ENCODE measurements around the gene HNRNPDL. TPM values are rescaled to one million over a fixed set of nuclear protein-coding genes. Genes with fewer than 3 reads are reported as not detected.

Gene HNRNPDL
- polyA plus RNA-seq, 1 of the 3 experiments (the other 2 are of a cell fraction), result 210 TPM

- H2AFZ ChIP-seq (ENCODE audit: low read depth), result no peak overlapping the region
- H3K4me3 ChIP-seq (ENCODE audit: low read depth in 2 of 2, low read length in 1 of 2), result no peak overlapping the region; a peak in 1 of 4 replicates
- H3K27ac ChIP-seq (ENCODE audit: low read depth in 2 of 2, low read length in 1 of 2), result no peak overlapping the region
- TF ChIP-seq NFIC (IDR thresholded peaks at IDR 0.05; ENCODE audit: borderline replicate concordance), result no peak
- TF ChIP-seq EP300 (IDR thresholded peaks at IDR 0.05; ENCODE audit: borderline replicate concordance in 1 of 2, low read depth in 1 of 2, low read length in 1 of 2), result no peak
- TF ChIP-seq TCF12 (IDR thresholded peaks at IDR 0.05), result no peak
- TF ChIP-seq GABPA (IDR thresholded peaks at IDR 0.05; ENCODE audit: low read depth), result no peak
- no peak for TF ChIP-seq IRF3 (IDR thresholded peaks at IDR 0.05; ENCODE audit: low read depth, low read length)
- TF ChIP-seq FOXM1 (IDR thresholded peaks at IDR 0.05; ENCODE audit: low read depth), result no peak
- no peak for TF ChIP-seq TAF1 (IDR thresholded peaks at IDR 0.05; ENCODE audit: borderline replicate concordance, low read depth, low read length)
- TF ChIP-seq POLR2AphosphoS5 (IDR thresholded peaks at IDR 0.05; ENCODE audit: low read depth, low read length), result no peak
- TF ChIP-seq RFX5 (IDR thresholded peaks at IDR 0.05; ENCODE audit: low read length), result no peak
- TF ChIP-seq TEAD4 (IDR thresholded peaks at IDR 0.05; ENCODE audit: borderline replicate concordance, insufficient read depth), result no peak
- TF ChIP-seq USF1 (IDR thresholded peaks at IDR 0.05; ENCODE audit: borderline replicate concordance, low read depth), result no peak
- no peak for TF ChIP-seq ELF1 (IDR thresholded peaks at IDR 0.05)
- TF ChIP-seq MAX (IDR thresholded peaks at IDR 0.05; ENCODE audit: low read depth), result no peak
- TF ChIP-seq CHD2 (IDR thresholded peaks at IDR 0.05; ENCODE audit: low read length, partially characterized antibody), result no peak
- no peaks in the 10 kb centered on the region for H3K27me3 ChIP-seq (ENCODE audit: insufficient read depth)
- POLR2A ChIA-PET, result no interaction called here
- H3K4me1 ChIP-seq (ENCODE audit: control insufficient read depth in 1 of 2, insufficient read depth in 2 of 2, low read depth in 1 of 2, low read length in 1 of 2), result peaks cover 10 to 17% of the 10 kb centered on the region in 2 experiments; a peak in 3 of 4 replicates
- no peak for DNase-seq
- peaks cover 45% of the 10 kb centered on the region for H3F3A ChIP-seq (replicated peaks; ENCODE audit: insufficient read depth)
- no peaks in the 10 kb centered on the region for H3K9me2 ChIP-seq
- peaks cover 55% of the 10 kb centered on the region for H3K79me2 ChIP-seq (ENCODE audit: insufficient read depth)
- no peaks in the 10 kb centered on the region for H3K9me3 ChIP-seq
- H3K4me2 ChIP-seq, result 0 out of 2 replicates have a peak overlapping the region, but pooled peaks have one; percentile 97
- H3K36me3 ChIP-seq (replicated peaks in 1 of 2; ENCODE audit: control insufficient read depth in 1 of 2, insufficient read depth in 2 of 2, low read length in 1 of 2), result peaks cover 63 to 64% of the 10 kb centered on the region in 2 experiments
- WGBS (ENCODE audit: low lambda C conversion rate), result 96% methylated on average over 10 of the region's 10 CpGs
- no peak overlapping the region for H3K9ac ChIP-seq
- CTCF ChIA-PET, result no interaction called here
- peaks cover 65% of the 10 kb centered on the region for H4K20me1 ChIP-seq (ENCODE audit: insufficient read depth)
These were observed 4.8 kb downstream of the HNRNPDL start for GRCh38 chr4:82425478-82425877.

GRCh38 chr4:82423245-82424054 lies 6.8 kb downstream of the HNRNPDL start:
- ChIA-PET CTCF (interaction anchor here (0.7 kb wide), 1 partner anchor 9 kb away, joined by 3 read pairs; no protein-coding TSS in a partner anchor), POLR2A (interaction anchor here (0.7 kb wide), 1 partner anchor 49 kb away, joined by 4 read pairs; no protein-coding TSS in a partner anchor)
- H3K9me2 ChIP-seq, result no peaks in the 10 kb centered on the region
- 74% methylated on average over 7 of the region's 7 CpGs for WGBS (ENCODE audit: low lambda C conversion rate)
- peak overlapping the region in 1 of 2 experiments; percentile 45; a peak in 2 of 4 replicates for H3K27ac ChIP-seq (ENCODE audit: low read depth in 2 of 2, low read length in 1 of 2)
- no peak overlapping the region for H3K9ac ChIP-seq
- H3K9me3 ChIP-seq, result no peaks in the 10 kb centered on the region
- no peak overlapping the region for H2AFZ ChIP-seq (ENCODE audit: low read depth)
- DNase-seq, result no peak
- H3K4me1 ChIP-seq (ENCODE audit: control insufficient read depth in 1 of 2, insufficient read depth in 2 of 2, low read depth in 1 of 2, low read length in 1 of 2), result peaks cover 10 to 17% of the 10 kb centered on the region in 2 experiments; a peak in 3 of 4 replicates
- peaks cover 61% of the 10 kb centered on the region for H4K20me1 ChIP-seq (ENCODE audit: insufficient read depth)
- TF ChIP-seq POLR2AphosphoS5 (IDR thresholded peaks at IDR 0.05; ENCODE audit: low read depth, low read length) (peak; percentile 58; the same call in 1 of the 2 replicates), JUND (IDR thresholded peaks at IDR 0.05) (peak; percentile 45; the same call in 1 of the 2 replicates), RFX5 (IDR thresholded peaks at IDR 0.05; ENCODE audit: low read length) (no peak), MXI1 (IDR thresholded peaks at IDR 0.05; ENCODE audit: low read depth, low read length) (no peak), SIN3A (IDR thresholded peaks at IDR 0.05; ENCODE audit: borderline replicate concordance, low read depth, low read length) (peak; percentile 44; the same call in 1 of the 2 replicates), USF1 (IDR thresholded peaks at IDR 0.05; ENCODE audit: borderline replicate concordance, low read depth) (no peak), NFIC (IDR thresholded peaks at IDR 0.05; ENCODE audit: borderline replicate concordance) (no peak), FOSL2 (IDR thresholded peaks at IDR 0.05; ENCODE audit: borderline replicate concordance, low read depth) (peak; percentile 62; the same call in 1 of the 2 replicates)
- peaks cover 44% of the 10 kb centered on the region for H3K79me2 ChIP-seq (ENCODE audit: insufficient read depth)
- H3K4me2 ChIP-seq, result 0 out of 2 replicates have a peak overlapping the region, but pooled peaks have one; percentile 2
- peaks cover 45% of the 10 kb centered on the region for H3F3A ChIP-seq (replicated peaks; ENCODE audit: insufficient read depth)
- H3K27me3 ChIP-seq (ENCODE audit: insufficient read depth), result no peaks in the 10 kb centered on the region
- no peak overlapping the region for H3K4me3 ChIP-seq (ENCODE audit: low read depth in 2 of 2, low read length in 1 of 2)
- peaks cover 61 to 62% of the 10 kb centered on the region in 2 experiments for H3K36me3 ChIP-seq (replicated peaks in 1 of 2; ENCODE audit: control insufficient read depth in 1 of 2, insufficient read depth in 2 of 2, low read length in 1 of 2)

Measured in SK-N-SH (cell line).